Astrocyte of the cerebellum (primary cell): ENCODE measurements around the gene FOXF2.

Experiments used
- DNase-seq: peaks from one replicate; pipeline ENCODE4 v3.0.0-alpha.2; 2011; ENCODE audit warnings: low read depth
- H3K4me3 ChIP-seq: 2 replicates; pipeline ENCODE4 v1.5.1; 2011; ENCODE audit warnings: mild to moderate bottlenecking, low read depth, low read length, moderate library complexity
- CTCF ChIP-seq: IDR thresholded peaks from 2 replicates; pipeline ENCODE4 v1.5.1; 2012; ENCODE audit warnings: low read length, low read depth, moderate library complexity, mild to moderate bottlenecking; ENCODE audit errors: missing control alignments
- in situ Hi-C: cut with HindIII; loops from 2 replicates; pipeline ENCODE4 v1.10.0; 2017; ENCODE audit warnings: low sequenced_read_pairs

FOXF2 gene

DNA sequence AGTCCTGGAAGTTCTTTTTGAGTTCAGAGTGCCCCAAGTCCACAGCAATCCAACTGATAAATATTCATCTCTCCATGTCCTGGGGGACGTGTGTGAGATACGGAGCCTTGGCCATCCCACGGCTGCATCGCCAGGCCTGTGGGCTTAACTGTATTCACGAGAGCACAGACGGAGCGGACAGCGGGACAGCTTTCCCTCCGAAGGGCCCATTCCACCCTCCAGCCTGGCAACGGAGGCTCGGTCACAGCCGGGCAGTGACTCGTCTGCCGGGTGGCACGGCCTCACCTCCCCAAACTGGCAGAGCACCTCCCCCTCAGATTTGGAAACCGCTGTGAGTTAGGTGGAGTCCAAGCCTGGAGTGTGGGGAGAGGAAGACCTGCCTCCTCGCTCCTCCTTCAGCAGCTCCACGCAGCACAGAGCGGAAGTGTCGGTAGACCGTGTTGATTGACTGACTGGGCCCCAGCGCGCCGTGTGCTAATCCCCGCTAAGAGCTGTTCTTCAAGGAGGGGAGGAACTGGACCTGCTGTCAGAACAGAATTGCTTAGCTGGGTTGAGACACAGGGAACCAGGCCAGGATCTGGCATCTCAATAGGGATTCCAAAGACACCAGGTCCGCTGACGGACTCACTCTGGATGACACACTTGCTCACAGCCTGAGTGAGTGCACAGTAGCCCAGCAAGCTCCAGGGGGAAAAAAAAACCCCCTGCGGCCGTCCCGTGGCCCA lies 10.9 kb downstream of the FOXF2 start:
- TF ChIP-seq CTCF, result no peak
- in situ Hi-C loops, result no loop called here
- H3K4me3 ChIP-seq, result no peak overlapping the region
- no peak for DNase-seq

DNA sequence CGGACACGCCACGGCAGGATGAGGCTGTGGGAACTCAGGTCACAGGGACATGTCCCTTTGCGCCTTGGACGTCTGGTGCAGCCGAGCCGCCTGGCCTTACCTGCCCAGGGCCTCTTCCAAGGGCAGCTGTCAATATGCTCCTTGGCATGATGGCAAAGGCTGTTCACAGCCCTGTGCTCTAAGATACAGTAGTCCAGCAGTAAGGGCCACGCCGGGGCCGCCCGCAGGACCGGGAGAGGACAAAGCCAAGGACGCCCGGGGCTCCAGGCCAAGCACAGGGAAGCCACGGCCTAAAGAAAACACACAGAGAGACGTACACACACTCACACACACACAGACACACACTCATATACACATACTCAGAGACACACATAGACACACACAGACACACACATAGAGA lies 13.0 kb downstream of the FOXF2 start:
- TF ChIP-seq CTCF, result no peak
- in situ Hi-C loops, result no loop called here
- no peak overlapping the region for H3K4me3 ChIP-seq
- DNase-seq, result no peak

DNA sequence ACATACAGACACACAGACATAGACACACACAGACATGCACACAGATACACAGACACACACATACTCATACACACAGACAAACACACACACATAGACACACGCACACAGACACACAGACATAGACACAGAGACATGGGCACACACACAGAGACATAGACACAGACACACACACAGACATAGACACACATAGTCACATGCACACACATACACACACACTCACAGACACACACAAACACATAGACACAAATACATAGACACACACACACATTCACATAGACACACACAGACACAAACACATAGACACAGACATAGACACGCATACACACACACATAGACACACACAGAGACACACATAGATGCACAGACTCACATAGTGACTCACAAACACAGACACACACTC lies 13.5 kb downstream of the FOXF2 start:
- in situ Hi-C loops, result no loop called here
- no peak overlapping the region for H3K4me3 ChIP-seq
- no peak for DNase-seq
- no peak for TF ChIP-seq CTCF

- TF ChIP-seq CTCF, result no peak
- in situ Hi-C loops, result no loop called here
- DNase-seq, result no peak
- no peak overlapping the region for H3K4me3 ChIP-seq
These were observed 14.7 kb downstream of the FOXF2 start for GRCh38 chr6:1403851-1404712.

- no peak for TF ChIP-seq CTCF
- DNase-seq, result no peak
- no peak overlapping the region for H3K4me3 ChIP-seq
- in situ Hi-C loops, result no loop called here
These were observed 15.3 kb downstream of the FOXF2 start for GRCh38 chr6:1404713-1405098.

GRCh38 chr6:1405221-1405620 lies 15.8 kb downstream of the FOXF2 start:
- no peak for DNase-seq
- in situ Hi-C loops, result no loop called here
- H3K4me3 ChIP-seq, result no peak overlapping the region
- TF ChIP-seq CTCF, result no peak
